ENCODE measurements around the gene GADL1.

GADL1 gene

DNA sequence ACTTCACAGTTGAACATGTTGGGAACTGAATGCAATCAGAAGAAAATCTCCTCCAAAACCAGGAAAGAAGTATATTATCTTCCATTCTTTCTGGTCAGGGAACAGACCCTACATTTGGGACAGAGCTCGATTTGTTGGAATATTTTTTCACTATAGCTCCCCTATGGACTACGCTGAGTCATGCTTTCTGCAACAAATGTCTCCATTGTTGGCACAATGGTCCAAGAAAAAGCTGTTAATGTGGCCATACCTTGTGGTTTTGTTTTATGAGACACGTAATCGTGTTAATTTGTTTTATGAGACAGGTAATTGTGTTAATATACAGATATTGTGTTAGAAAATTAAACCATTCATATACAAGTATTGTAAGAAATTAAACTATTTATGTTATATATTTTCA lies 186.6 kb downstream of the GADL1 start:
- no peak for DNase-seq (ENCODE audit: extremely low read depth, low read depth)
- TF ChIP-seq, protein P1, sequence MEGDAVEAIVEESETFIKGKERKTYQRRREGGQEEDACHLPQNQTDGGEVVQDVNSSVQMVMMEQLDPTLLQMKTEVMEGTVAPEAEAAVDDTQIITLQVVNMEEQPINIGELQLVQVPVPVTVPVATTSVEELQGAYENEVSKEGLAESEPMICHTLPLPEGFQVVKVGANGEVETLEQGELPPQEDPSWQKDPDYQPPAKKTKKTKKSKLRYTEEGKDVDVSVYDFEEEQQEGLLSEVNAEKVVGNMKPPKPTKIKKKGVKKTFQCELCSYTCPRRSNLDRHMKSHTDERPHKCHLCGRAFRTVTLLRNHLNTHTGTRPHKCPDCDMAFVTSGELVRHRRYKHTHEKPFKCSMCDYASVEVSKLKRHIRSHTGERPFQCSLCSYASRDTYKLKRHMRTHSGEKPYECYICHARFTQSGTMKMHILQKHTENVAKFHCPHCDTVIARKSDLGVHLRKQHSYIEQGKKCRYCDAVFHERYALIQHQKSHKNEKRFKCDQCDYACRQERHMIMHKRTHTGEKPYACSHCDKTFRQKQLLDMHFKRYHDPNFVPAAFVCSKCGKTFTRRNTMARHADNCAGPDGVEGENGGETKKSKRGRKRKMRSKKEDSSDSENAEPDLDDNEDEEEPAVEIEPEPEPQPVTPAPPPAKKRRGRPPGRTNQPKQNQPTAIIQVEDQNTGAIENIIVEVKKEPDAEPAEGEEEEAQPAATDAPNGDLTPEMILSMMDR (IDR thresholded peaks at IDR 0.05; ENCODE audit: low read depth, low read length), result no peak

GRCh38 chr3:30704931-30705890 lies 189.2 kb downstream of the GADL1 start:
- DNase-seq (ENCODE audit: extremely low read depth, low read depth), result no peak
- TF ChIP-seq, protein P1 (IDR thresholded peaks at IDR 0.05; ENCODE audit: low read depth, low read length), result no peak

GRCh38 chr3:30702828-30703397 lies 191.5 kb downstream of the GADL1 start:
- DNase-seq (ENCODE audit: extremely low read depth, low read depth), result no peak
- TF ChIP-seq, protein P1 (IDR thresholded peaks at IDR 0.05; ENCODE audit: low read depth, low read length), result no peak

- TF ChIP-seq, protein P1 (IDR thresholded peaks at IDR 0.05; ENCODE audit: low read depth, low read length), result no peak
- DNase-seq (ENCODE audit: extremely low read depth, low read depth), result no peak
Measured at GRCh38 chr3:30702038-30702827, 192.2 kb downstream of the GADL1 start.

- TF ChIP-seq, protein P1 (IDR thresholded peaks at IDR 0.05; ENCODE audit: low read depth, low read length), result no peak
- no peak for DNase-seq (ENCODE audit: extremely low read depth, low read depth)
Measured at GRCh38 chr3:30700702-30701321, 193.6 kb downstream of the GADL1 start.

DNA sequence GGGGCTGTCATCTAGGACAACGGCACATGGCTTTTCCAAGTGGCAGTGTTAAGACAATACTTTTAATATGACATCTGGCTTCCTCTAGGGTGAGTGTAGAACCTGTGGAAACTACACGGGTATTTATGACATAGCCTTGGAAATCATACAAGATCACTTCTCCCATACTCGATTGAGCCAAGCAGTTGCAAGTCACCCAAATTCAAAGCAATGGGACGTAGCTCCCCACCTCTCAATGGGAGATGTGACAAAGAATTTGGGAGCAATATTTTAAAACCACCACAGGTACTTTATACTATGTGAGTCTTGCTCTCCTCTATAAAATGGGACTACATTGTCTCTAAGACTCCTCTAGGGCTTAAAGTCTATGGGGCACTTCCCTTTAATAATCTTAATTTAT lies 194.5 kb downstream of the GADL1 start:
- DNase-seq (ENCODE audit: extremely low read depth, low read depth), result no peak
- TF ChIP-seq, protein P1 (IDR thresholded peaks at IDR 0.05; ENCODE audit: low read depth, low read length), result no peak
